ENCODE data around the gene SPACA7.
"Not testable (repeated sequence)": the region's sequence is repeated elsewhere in the genome, so short reads cannot be mapped to it uniquely, and the experiment has no call there.

SPACA7 gene

GRCh38 chr13:112351825-112352224, 24.3 kb upstream of the SPACA7 start:
- DNase-seq: no peak

- no peak for DNase-seq
Observed at GRCh38 chr13:112353856-112354255, 22.3 kb upstream of the SPACA7 start.

- no peak for DNase-seq
Observed at GRCh38 chr13:112354330-112355273, 21.6 kb upstream of the SPACA7 start.

DNA sequence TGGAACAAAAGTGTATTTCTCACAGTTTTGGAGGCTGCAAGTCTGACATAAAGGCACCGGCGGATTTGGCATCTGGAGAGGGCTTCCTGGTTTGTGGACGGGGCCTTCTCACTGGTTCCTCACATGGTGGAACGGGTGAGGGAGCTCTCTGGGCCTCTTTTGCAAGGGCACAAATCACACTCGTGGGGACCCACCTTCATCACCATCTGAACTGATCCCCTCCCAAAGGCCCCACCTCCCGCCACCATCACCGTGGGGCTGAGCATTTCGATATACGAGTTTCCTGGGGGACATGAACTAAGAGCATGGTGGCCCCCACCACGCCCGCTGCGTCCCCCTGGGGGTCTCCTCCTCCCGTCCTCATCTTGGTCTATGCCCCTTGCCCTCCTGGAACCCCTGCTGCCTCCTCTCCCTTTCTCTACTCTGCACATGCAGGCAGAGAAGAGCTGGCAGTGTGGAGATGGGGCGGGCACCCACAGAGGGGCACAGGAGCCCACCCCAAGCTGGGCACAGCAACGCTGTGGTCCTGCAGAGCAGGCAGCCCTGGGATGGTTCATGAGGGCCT, 20.8 kb upstream of the SPACA7 start:
- no peak for DNase-seq

DNA sequence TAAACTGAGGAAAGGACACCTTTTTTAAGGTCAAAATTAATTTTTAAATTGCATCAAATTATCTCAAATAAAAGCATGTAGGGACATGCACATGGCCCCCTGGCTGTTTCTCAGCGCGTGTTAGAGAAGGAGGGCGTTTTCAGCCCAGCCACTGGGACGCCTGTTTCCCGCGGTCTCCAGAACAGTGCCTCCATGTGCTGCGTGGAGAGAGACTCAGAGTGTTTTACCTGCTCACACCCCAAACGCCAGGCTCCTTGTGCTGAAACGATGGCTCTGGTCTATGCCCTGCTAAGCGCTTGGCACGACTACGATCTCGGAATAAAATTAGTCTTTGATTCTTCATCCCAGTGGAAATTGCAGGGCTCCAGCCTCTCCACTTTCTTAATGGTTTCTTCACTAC, 20.0 kb upstream of the SPACA7 start:
- no peak for DNase-seq

GRCh38 chr13:112358156-112358555, 18.0 kb upstream of the SPACA7 start:
- no peak for DNase-seq

DNA sequence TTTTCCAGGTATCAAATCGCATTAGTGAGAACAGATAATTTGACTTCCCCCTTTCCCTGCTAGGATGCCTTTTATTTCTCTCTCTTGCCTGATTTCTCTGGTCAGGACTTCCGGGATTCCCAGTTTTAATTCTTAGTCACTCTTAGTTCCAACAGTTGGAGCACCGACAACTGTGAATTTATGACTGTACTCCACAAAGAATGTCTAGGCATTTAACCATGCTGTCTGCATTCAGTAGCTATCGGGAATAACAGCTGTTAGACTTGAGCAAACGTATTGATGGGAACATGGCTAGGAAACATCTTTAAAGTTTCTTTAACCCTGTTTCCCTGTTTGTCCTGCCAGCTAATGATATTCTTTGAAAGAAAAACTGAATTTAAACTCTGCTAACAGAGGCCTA, 14.1 kb upstream of the SPACA7 start:
- no peak for DNase-seq

- no peak for DNase-seq
Observed at GRCh38 chr13:112363867-112364528, 12.2 kb upstream of the SPACA7 start.

- no peak for DNase-seq
Observed at GRCh38 chr13:112366907-112367646, 9.1 kb upstream of the SPACA7 start.

DNA sequence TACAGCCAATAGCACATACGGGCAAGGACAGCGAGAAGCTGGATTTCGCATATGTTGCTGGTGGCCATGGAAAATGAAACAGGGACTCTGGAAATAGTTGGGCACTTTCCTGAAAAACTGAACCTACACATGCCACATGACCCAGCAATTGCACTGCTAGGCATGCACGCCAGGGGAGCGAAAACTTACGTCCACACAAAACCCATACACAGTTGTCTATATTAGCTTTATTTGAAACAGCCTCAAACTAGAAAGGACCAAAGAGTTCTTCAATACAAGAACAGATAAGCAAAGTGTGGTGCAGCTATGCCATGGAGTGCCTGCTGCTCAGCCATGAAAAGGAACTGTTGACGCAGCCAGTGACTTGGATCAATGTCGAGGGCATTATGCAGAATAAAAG, 7.3 kb upstream of the SPACA7 start:
- DNase-seq: no peak

DNA sequence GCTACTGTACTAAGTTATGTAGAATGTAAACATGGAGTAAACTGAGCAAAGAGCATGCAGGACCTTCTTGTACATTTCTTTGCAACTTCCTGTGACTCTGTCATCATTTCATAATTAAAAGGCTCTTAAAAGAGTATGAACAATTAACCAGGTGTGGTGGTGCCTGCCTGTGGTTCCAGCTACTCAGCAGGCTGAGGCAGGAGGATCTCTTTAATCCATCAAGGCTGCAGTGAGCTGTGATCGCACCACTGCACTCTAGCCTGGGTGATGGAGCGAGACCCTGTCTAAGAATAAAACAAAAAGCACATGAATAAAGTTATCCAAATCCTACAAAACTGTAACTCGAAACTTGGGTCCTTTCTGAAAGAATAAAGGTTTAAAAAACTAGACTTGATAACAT, 5.8 kb upstream of the SPACA7 start:
- no peak for DNase-seq

DNA sequence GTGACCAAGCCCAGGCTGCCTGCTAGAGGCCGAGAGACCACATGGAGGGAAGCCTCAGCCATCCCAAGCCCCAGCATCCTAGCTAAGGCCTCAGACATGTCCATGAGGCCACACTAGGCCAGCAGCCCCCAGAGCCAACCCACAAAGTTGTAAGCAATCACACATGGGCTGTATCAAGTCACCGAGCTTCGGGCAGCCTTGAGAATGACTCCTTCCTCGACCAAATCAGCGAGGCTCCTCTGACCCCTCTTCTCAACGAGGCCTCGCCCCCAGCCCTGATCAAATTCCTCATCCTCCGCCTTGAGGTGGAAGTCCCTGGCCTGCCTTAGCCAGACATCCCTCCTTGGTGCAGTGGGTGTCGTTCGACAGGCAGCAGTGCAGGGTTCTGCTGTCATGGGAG, 1.9 kb upstream of the SPACA7 start:
- no peak for DNase-seq

DNA sequence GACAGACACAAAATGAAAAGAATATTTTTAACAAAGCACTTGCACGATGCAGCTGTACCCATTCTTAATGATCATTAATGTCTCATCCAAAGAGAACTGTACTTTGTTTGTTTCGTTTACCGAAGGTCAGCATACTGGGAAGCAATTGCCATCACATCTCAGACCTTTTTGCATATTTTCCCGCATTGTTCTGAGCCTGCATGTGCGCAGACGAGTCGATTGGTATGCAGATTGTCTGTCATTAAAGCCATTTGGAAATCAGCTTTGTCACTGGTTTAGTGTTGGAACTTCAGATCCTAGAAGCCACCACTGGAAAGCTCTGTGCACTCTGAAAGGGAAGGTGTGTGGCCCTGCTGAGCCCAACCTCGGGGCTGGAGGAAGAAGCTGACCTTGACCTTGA, 15.6 kb downstream of the SPACA7 start:
- DNase-seq: no peak

GRCh38 chr13:112392719-112393118, 16.6 kb downstream of the SPACA7 start:
- DNase-seq: no peak

DNA sequence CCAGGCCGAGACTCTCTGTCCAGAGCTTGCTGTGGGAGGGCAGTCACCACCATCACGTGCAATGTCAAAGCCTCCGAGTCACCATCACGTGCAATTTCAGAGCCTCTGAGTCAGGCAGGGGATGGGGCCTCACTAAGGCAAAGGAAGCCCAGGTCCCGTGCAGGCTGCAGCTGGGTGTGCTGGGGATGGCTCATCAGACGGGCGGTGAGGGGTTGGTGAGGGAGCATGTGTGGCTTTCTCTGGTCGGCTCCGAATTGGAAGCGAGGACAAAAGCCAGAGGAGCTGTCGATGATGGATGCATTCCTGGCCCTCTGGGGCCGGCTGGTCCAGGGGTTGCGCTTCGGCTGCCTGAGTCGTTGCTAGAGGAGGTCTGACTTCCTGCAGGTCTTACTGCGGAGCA, 18.9 kb downstream of the SPACA7 start:
- not testable (repeated sequence) for DNase-seq

DNA sequence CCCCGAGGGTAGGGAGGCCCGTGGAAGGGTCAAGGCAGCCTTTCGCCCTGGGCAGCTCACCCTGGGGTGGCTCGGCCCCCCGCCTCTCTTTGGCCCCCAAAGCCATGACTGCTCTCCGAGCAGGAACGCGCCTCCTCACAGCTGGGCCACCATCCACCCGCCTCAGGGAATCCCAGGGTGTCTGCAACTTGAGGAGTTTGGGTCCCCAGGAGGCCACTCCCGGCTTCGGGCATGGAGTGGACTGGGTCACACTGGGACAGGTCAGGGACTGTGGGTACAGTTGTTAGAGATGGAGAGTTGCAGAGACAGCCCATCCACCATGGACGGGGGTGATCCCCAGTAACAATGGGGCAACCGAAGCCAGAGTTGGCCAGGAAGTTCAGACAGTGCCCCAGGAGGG, 19.8 kb downstream of the SPACA7 start:
- not testable (repeated sequence) for DNase-seq

- DNase-seq: no peak
Observed at GRCh38 chr13:112397108-112397507, 21.0 kb downstream of the SPACA7 start.

DNA sequence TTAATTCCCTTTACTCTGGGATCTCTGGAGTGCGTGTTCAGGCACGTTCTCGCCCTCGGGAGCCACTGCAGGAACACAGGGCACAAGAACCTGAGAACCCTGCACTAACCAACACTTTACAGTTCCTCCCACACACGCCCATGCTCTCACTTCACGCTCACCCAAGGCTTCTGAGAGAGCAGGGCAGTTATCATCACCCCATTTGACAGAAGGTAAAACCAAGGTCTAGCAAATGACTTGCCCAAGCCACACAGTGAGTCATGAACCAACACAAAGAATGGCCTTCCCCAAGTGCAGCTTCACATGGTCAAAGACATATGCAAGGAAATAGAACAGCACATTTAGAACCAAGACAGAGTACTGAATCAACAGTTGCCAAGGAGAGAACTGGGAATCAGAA, 22.2 kb downstream of the SPACA7 start:
- DNase-seq: not testable (repeated sequence)

- DNase-seq: not testable (repeated sequence)
Observed at GRCh38 chr13:112409828-112410227, 33.7 kb downstream of the SPACA7 start.

DNA sequence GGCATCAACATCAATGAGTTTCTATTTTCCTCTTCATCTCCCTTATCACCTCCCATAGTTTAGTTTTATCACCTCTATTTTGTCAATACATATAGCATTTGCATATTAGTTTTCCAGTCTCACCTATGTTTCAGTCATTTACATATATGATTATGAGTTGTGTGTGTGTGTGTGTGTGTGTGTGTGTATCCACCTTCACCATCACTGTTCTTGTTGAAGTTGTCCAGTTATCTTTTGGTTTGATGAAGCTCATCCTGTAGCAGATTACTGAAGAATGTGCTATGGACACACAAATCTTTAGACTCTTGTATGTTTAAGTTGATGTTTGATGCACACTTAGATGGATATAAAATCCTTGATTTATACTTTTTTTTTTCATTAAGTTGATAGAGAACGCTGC, 40.5 kb downstream of the SPACA7 start:
- no peak for DNase-seq

GRCh38 chr13:112417079-112417478, 40.9 kb downstream of the SPACA7 start:
- no peak for DNase-seq

DNA sequence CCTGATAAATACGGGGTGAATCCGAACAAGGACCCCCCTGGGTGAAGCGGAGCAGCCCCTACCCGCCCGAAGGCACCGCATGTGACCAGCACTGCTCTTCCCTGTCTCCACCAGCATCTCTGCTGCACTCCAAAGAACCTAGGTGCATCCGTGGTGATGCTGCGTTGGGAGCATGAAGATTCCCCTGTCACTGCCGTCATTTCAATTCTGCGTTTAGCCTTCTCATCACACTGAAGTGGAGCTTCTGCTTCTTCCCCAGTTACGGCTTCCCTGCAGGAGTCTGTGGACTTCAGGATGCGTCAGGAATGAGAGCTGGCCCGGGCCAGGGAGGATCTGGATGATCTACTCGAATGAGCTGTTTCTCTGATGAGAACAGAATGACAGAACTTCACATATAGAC, 47.9 kb downstream of the SPACA7 start:
- DNase-seq: no peak

DNA sequence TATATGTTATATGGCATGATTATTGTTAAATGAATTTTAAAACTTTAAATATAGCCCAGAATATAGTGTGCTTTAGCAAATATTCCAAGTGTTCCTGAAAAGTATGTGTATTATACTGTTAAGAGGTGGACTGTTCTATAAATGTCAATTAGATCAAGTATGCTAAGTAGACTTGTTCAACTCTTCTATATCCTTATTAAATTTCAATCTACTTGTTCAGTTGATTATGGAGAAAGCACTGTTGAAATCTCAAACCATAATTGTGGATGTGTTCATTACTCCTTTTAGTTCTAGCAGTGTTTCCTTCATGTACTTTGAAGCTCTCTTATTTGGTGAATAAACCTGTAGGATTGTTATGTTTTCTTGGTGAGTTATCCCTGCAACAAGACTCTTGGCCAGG, 52.5 kb downstream of the SPACA7 start:
- no peak for DNase-seq

Measured in stimulated activated CD8-positive, alpha-beta memory T cell treated with anti-CD3 and anti-CD28 coated beads, Interleukin-4, amount 100 ng/mL, for 48 hours (primary cell).